GM12878 (cell line): ENCODE results near the gene ATF7.

Experiments used
- ATF7 ChIP-seq: fragments of 450-650 bp; IDR thresholded peaks from 2 replicates; pipeline ENCODE4 v1.6.1; 2016; ENCODE audit warnings: low read depth, mild to moderate bottlenecking
- HDAC6 ChIP-seq: fragments of 200-600 bp; sonication (generic); IDR thresholded peaks from one replicate; pipeline ENCODE4 v1.8.0; 2017; ENCODE audit warnings: antibody characterized with exemption; ENCODE audit not compliant: unreplicated experiment
- KAT2A ChIP-seq: conservative IDR thresholded peaks from 2 replicates; pipeline ENCODE4 v1.6.1; 2011; ENCODE audit warnings: low read depth, low read length; ENCODE audit not compliant: control insufficient read depth
- KLF5 ChIP-seq: fragments of 450-650 bp; IDR thresholded peaks from 2 replicates; pipeline ENCODE4 v1.6.1; 2014; ENCODE audit warnings: mild to moderate bottlenecking; ENCODE audit not compliant: partially characterized antibody
- POLR2A ChIP-seq: IDR thresholded peaks from 2 replicates; pipeline ENCODE4 v1.6.1; 2011; ENCODE audit warnings: low read depth, mild to moderate bottlenecking, low read length
- STAT1 ChIP-seq: fragments of 450-650 bp; conservative IDR thresholded peaks from 2 replicates; pipeline ENCODE4 v1.6.1; 2014; ENCODE audit warnings: antibody characterized with exemption, mild to moderate bottlenecking
- TCF12 ChIP-seq: IDR thresholded peaks from 2 replicates; pipeline ENCODE4 v1.6.1; 2011; ENCODE audit warnings: low read depth, mild to moderate bottlenecking, low read length
- YY1 ChIP-seq: IDR thresholded peaks from 2 replicates; pipeline ENCODE4 v1.6.1; 2011; ENCODE audit warnings: low read depth, mild to moderate bottlenecking, low read length
- TF ChIP-seq, protein P1 (sequence below): IDR thresholded peaks from 2 replicates; pipeline ENCODE4 v1.6.1; 2012; ENCODE audit warnings: mild to moderate bottlenecking, low read depth, low read length
- TF ChIP-seq, protein P2 (sequence below): fragments of 450-650 bp; IDR thresholded peaks from 2 replicates; pipeline ENCODE4 v1.6.1; 2017; ENCODE audit warnings: mild to moderate bottlenecking
- TF ChIP-seq, protein P3 (sequence below), 3 experiments: IDR thresholded peaks in 2 of 3; conservative IDR thresholded peaks in 1 of 3; 2 replicates each; pipeline ENCODE4 v1.5.1; 2011; ENCODE audit warnings: low read depth in 3 of 3, low read length in 3 of 3, mild to moderate bottlenecking in 3 of 3, control low read depth in 2 of 3, moderate library complexity in 2 of 3, inconsistent platforms in 1 of 3, mixed read lengths in 1 of 3; ENCODE audit not compliant: control insufficient read depth in 2 of 3, insufficient read depth in 1 of 3; ENCODE audit errors: extremely low read depth in 1 of 3

DNA sequence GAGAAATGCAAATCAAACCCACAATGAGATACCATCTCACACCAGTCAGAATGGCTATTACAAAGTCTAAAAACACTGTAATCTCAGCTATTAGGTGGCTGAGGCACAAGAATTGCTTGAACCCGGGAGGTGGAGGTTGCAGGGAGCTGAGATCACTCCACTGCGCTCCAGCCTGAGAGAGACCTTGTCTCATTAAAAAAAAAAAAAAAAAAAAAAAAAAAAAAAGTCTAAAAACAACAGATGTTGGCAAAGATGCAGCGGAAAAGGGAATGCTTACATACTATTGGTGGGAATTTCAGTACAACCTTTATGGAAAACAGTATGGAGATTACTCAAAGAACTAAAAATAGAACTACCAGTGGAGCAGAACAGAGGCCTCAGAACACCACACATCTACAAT lies 19.0 kb upstream of the ATF7 start:
- TF ChIP-seq, protein P1, sequence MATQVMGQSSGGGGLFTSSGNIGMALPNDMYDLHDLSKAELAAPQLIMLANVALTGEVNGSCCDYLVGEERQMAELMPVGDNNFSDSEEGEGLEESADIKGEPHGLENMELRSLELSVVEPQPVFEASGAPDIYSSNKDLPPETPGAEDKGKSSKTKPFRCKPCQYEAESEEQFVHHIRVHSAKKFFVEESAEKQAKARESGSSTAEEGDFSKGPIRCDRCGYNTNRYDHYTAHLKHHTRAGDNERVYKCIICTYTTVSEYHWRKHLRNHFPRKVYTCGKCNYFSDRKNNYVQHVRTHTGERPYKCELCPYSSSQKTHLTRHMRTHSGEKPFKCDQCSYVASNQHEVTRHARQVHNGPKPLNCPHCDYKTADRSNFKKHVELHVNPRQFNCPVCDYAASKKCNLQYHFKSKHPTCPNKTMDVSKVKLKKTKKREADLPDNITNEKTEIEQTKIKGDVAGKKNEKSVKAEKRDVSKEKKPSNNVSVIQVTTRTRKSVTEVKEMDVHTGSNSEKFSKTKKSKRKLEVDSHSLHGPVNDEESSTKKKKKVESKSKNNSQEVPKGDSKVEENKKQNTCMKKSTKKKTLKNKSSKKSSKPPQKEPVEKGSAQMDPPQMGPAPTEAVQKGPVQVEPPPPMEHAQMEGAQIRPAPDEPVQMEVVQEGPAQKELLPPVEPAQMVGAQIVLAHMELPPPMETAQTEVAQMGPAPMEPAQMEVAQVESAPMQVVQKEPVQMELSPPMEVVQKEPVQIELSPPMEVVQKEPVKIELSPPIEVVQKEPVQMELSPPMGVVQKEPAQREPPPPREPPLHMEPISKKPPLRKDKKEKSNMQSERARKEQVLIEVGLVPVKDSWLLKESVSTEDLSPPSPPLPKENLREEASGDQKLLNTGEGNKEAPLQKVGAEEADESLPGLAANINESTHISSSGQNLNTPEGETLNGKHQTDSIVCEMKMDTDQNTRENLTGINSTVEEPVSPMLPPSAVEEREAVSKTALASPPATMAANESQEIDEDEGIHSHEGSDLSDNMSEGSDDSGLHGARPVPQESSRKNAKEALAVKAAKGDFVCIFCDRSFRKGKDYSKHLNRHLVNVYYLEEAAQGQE, result no peak
- TF ChIP-seq, protein P2, sequence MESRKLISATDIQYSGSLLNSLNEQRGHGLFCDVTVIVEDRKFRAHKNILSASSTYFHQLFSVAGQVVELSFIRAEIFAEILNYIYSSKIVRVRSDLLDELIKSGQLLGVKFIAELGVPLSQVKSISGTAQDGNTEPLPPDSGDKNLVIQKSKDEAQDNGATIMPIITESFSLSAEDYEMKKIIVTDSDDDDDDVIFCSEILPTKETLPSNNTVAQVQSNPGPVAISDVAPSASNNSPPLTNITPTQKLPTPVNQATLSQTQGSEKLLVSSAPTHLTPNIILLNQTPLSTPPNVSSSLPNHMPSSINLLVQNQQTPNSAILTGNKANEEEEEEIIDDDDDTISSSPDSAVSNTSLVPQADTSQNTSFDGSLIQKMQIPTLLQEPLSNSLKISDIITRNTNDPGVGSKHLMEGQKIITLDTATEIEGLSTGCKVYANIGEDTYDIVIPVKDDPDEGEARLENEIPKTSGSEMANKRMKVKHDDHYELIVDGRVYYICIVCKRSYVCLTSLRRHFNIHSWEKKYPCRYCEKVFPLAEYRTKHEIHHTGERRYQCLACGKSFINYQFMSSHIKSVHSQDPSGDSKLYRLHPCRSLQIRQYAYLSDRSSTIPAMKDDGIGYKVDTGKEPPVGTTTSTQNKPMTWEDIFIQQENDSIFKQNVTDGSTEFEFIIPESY, result no peak
- TF ChIP-seq, protein P3, sequence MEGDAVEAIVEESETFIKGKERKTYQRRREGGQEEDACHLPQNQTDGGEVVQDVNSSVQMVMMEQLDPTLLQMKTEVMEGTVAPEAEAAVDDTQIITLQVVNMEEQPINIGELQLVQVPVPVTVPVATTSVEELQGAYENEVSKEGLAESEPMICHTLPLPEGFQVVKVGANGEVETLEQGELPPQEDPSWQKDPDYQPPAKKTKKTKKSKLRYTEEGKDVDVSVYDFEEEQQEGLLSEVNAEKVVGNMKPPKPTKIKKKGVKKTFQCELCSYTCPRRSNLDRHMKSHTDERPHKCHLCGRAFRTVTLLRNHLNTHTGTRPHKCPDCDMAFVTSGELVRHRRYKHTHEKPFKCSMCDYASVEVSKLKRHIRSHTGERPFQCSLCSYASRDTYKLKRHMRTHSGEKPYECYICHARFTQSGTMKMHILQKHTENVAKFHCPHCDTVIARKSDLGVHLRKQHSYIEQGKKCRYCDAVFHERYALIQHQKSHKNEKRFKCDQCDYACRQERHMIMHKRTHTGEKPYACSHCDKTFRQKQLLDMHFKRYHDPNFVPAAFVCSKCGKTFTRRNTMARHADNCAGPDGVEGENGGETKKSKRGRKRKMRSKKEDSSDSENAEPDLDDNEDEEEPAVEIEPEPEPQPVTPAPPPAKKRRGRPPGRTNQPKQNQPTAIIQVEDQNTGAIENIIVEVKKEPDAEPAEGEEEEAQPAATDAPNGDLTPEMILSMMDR (IDR thresholded peaks at IDR 0.05 in 2 of 3, conservative IDR thresholded peaks at IDR 0.05 in 1 of 3; ENCODE audit: control insufficient read depth in 2 of 3, extremely low read depth in 1 of 3, insufficient read depth in 1 of 3, low read depth in 3 of 3, low read length in 3 of 3), result no peak
- no peak for TF ChIP-seq ATF7
- no peak for TF ChIP-seq YY1
- no peak for TF ChIP-seq KLF5
- no peak for TF ChIP-seq STAT1
- no peak for TF ChIP-seq HDAC6
- TF ChIP-seq TCF12, result no peak
- TF ChIP-seq KAT2A, result no peak
- no peak for TF ChIP-seq POLR2A
